ENCODE measurements around the gene SERPINE3.

SERPINE3 gene

GRCh38 chr13:51339952-51340732, 651 bp downstream of the SERPINE3 start:
- ChIA-PET POLR2A (ENCODE audit: low non-redundant PET) (no interaction called here), CTCF (no interaction called here)
- no peak overlapping the region for H3K27ac ChIP-seq
- TF ChIP-seq, protein P1, sequence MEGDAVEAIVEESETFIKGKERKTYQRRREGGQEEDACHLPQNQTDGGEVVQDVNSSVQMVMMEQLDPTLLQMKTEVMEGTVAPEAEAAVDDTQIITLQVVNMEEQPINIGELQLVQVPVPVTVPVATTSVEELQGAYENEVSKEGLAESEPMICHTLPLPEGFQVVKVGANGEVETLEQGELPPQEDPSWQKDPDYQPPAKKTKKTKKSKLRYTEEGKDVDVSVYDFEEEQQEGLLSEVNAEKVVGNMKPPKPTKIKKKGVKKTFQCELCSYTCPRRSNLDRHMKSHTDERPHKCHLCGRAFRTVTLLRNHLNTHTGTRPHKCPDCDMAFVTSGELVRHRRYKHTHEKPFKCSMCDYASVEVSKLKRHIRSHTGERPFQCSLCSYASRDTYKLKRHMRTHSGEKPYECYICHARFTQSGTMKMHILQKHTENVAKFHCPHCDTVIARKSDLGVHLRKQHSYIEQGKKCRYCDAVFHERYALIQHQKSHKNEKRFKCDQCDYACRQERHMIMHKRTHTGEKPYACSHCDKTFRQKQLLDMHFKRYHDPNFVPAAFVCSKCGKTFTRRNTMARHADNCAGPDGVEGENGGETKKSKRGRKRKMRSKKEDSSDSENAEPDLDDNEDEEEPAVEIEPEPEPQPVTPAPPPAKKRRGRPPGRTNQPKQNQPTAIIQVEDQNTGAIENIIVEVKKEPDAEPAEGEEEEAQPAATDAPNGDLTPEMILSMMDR (conservative IDR thresholded peaks at IDR 0.05; ENCODE audit: low read depth) = no peak
- DNase-seq (ENCODE audit: low spot score) = peak; percentile 15

DNA sequence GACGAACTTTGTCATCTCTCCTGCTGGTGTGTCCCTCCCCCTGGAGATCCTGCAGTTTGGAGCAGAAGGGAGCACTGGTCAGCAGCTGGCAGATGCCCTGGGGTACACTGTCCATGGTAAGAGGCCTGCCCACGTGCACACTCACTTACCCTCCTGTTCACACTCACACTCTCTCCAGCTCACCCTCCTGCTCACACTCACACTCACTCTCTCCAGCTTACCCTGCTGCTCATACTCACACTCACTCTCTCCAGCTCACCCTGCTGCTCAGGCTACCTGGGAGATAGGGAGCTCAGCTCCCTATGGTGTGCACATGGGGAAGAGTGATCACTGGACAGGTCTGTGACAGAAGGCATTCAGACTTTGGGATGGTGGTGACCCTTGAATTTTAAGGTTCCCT, 1.7 kb downstream of the SERPINE3 start:
- TF ChIP-seq, protein P1 (conservative IDR thresholded peaks at IDR 0.05; ENCODE audit: low read depth) = no peak
- no peak overlapping the region for H3K27ac ChIP-seq
- CTCF ChIA-PET = no interaction called here
- POLR2A ChIA-PET (ENCODE audit: low non-redundant PET) = no interaction called here
- no peak for DNase-seq (ENCODE audit: low spot score)

DNA sequence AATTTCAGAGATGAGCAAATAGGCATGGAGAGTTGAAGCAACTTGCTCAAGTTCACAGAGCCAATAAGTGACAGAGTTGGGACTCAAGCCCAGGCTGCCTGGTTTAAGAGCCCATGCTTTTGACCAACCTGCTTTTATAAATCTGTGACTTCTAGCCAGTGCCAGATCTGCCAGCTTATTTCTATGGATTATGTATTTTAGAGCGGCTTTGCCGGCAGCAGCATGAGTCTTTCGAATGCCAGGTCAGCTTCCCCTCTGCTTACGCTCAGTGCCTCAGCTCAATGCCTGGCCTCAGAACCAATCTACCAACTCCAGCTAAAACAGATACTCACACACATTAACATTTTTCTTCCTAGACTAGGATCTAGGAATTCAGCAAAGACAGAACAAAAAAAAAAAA, 2.3 kb downstream of the SERPINE3 start:
- H3K27ac ChIP-seq = no peak overlapping the region
- ChIA-PET CTCF (interaction anchor here (0.7 kb wide), 1 partner anchor 75 kb away, joined by 3 read pairs; no protein-coding TSS in a partner anchor), POLR2A (ENCODE audit: low non-redundant PET) (no interaction called here)

GRCh38 chr13:51342706-51343105, 3.2 kb downstream of the SERPINE3 start:
- ChIA-PET CTCF (no interaction called here), POLR2A (ENCODE audit: low non-redundant PET) (no interaction called here)
- H3K27ac ChIP-seq = no peak overlapping the region
- no peak for DNase-seq (ENCODE audit: low spot score)
- TF ChIP-seq, protein P1 (conservative IDR thresholded peaks at IDR 0.05; ENCODE audit: low read depth) = no peak

More for the DNA sequence above, 2.3 kb downstream of the SERPINE3 start:
- no peak for DNase-seq (ENCODE audit: low spot score)
- TF ChIP-seq, protein P1 (conservative IDR thresholded peaks at IDR 0.05; ENCODE audit: low read depth) = no peak

DNA sequence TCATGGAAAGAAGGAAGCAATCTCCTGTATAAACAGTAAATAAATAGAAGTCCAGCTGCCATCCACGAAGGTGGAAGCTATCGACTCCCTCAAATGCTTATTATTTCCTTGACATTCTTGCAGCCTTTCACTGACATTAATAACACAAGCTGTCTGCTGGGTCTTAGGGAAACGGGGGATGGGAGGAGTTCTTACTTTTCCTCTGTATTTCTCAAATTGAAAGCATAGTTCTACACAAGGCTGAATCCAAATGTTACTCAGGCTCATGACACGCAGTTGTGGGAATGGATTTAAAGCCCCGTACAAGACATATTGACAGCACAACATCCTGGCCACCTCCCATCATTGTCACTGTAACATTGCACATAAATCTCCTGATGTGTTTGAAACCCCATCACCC, 4.0 kb downstream of the SERPINE3 start:
- TF ChIP-seq, protein P1 (conservative IDR thresholded peaks at IDR 0.05; ENCODE audit: low read depth) = no peak
- H3K27ac ChIP-seq = no peak overlapping the region
- ChIA-PET POLR2A (ENCODE audit: low non-redundant PET) (no interaction called here), CTCF (no interaction called here)
- no peak for DNase-seq (ENCODE audit: low spot score)

DNA sequence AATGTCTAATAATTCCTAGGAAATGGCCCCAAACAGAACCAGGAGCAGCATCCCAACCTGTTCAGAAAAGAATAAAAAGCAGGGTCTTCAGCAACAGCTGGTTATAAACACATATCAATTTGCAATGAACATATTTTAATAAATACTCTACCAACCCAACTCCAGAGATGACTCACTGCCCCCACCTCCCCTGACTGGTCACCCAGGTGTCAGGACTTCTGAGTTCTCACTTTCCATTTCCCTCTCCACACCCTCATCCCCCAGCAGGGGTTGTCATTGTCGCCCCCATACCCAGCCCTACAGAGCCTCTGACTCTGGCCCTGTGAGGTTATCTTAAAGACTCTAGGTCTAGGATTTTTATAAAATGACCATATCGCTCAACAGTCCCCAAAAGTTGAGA, 6.9 kb downstream of the SERPINE3 start:
- ChIA-PET POLR2A (ENCODE audit: low non-redundant PET) (no interaction called here), CTCF (no interaction called here)
- no peak for DNase-seq (ENCODE audit: low spot score)
- no peak overlapping the region for H3K27ac ChIP-seq
- TF ChIP-seq, protein P1 (conservative IDR thresholded peaks at IDR 0.05; ENCODE audit: low read depth) = no peak

Data from RWPE1 (cell line).